ENCODE data around the gene RIT1.

The RIT1 gene

GRCh38 chr1:155864393-155864792 is 46.8 kb downstream of the RIT1 start:
- Mint-ChIP-seq H3K4me1 (peaks cover 11 to 19% of the 10 kb centered on the region in 2 donors), H3K27me3 (peaks cover 4 to 14% of the 10 kb centered on the region in 2 donors), H3K4me3 (no peak overlapping the region), H3K9me3 (no peaks in the 10 kb centered on the region), H3K27ac (no peak overlapping the region), H3K36me3 (peaks cover 3 to 22% of the 10 kb centered on the region in 2 donors)
- ATAC-seq (replicated peaks), result no peak
- no peak for DNase-seq

GRCh38 chr1:155861896-155862295 is 49.3 kb downstream of the RIT1 start:
- no peak overlapping the region for H3K4me3 Mint-ChIP-seq
- no peak overlapping the region for H3K27ac Mint-ChIP-seq
- peaks cover 4 to 14% of the 10 kb centered on the region in 2 donors for H3K27me3 Mint-ChIP-seq
- H3K9me3 Mint-ChIP-seq, result no peaks in the 10 kb centered on the region
- H3K36me3 Mint-ChIP-seq, result peaks cover 2 to 10% of the 10 kb centered on the region in 2 donors
- ATAC-seq (replicated peaks), result no peak
- H3K4me1 Mint-ChIP-seq, result peaks cover 16 to 40% of the 10 kb centered on the region in 2 donors
- DNase-seq, result no peak

- ATAC-seq (replicated peaks) (no peak), DNase-seq (no peak)
- peaks cover 2 to 11% of the 10 kb centered on the region in 2 donors for H3K36me3 Mint-ChIP-seq
- peaks cover 19 to 47% of the 10 kb centered on the region in 2 donors for H3K4me1 Mint-ChIP-seq
- no peaks in the 10 kb centered on the region for H3K9me3 Mint-ChIP-seq
- H3K27me3 Mint-ChIP-seq, result peaks cover 4 to 14% of the 10 kb centered on the region in 2 donors
- H3K27ac Mint-ChIP-seq, result peak overlapping the region; percentile 94
- peak overlapping the region; percentile 86 to 92 for H3K4me3 Mint-ChIP-seq
Observed at GRCh38 chr1:155860970-155861510, 50.1 kb downstream of the RIT1 start.

GRCh38 chr1:155859881-155860871 is 51.0 kb downstream of the RIT1 start:
- Mint-ChIP-seq H3K4me3 (peak overlapping the region; percentile 86 to 92), H3K27me3 (peaks cover 4 to 14% of the 10 kb centered on the region in 2 donors), H3K36me3 (peaks cover 4 to 13% of the 10 kb centered on the region in 2 donors), H3K4me1 (peaks cover 22 to 51% of the 10 kb centered on the region in 2 donors), H3K9me3 (no peaks in the 10 kb centered on the region), H3K27ac (peak overlapping the region; percentile 94)
- peak; percentile 60 for DNase-seq
- peak; percentile 48 to 49 for ATAC-seq (replicated peaks)

- ATAC-seq (replicated peaks) (peak; percentile 80 to 83), DNase-seq (peak; percentile 87)
- Mint-ChIP-seq H3K4me1 (peaks cover 23 to 54% of the 10 kb centered on the region in 2 donors), H3K36me3 (peaks cover 7 to 16% of the 10 kb centered on the region in 2 donors), H3K9me3 (no peaks in the 10 kb centered on the region), H3K4me3 (peak within 1 kb of the TSS; percentile 86 to 92), H3K27me3 (peaks cover 4 to 14% of the 10 kb centered on the region in 2 donors), H3K27ac (peak within 1 kb of the TSS; percentile 94)
Observed at GRCh38 chr1:155859234-155859829, 51.8 kb downstream of the RIT1 start, which contains the start of gene SYT11. Gene SYT11, plus strand, starts transcription at chr1:155859567. Its CDS starts 195 bp downstream, at chr1:155859762.

GRCh38 chr1:155858800-155859233 is 52.3 kb downstream of the RIT1 start:
- H3K4me3 Mint-ChIP-seq, result peak overlapping the region; percentile 86 to 92
- H3K36me3 Mint-ChIP-seq, result peaks cover 7 to 16% of the 10 kb centered on the region in 2 donors
- H3K27ac Mint-ChIP-seq, result peak overlapping the region; percentile 94
- peak; percentile 15 for DNase-seq
- peaks cover 23 to 54% of the 10 kb centered on the region in 2 donors for H3K4me1 Mint-ChIP-seq
- H3K9me3 Mint-ChIP-seq, result no peaks in the 10 kb centered on the region
- peaks cover 4 to 14% of the 10 kb centered on the region in 2 donors for H3K27me3 Mint-ChIP-seq
- peak; percentile 13 to 23 for ATAC-seq (replicated peaks)

- H3K4me1 Mint-ChIP-seq, result peaks cover 28 to 64% of the 10 kb centered on the region in 2 donors
Observed at GRCh38 chr1:155856975-155857930, 53.9 kb downstream of the RIT1 start, which contains the start of gene GON4L. Gene GON4L, minus strand, starts transcription at chr1:155857214. Its CDS starts 3,434 bp downstream, at chr1:155853780.

GRCh38 chr1:155856257-155856974 is 54.7 kb downstream of the RIT1 start:
- Mint-ChIP-seq H3K4me3 (peak overlapping the region; percentile 98 to 100), H3K27me3 (peaks cover 0 to 5% of the 10 kb centered on the region in 2 donors), H3K36me3 (peaks cover 24 to 28% of the 10 kb centered on the region in 2 donors), H3K27ac (peak overlapping the region; percentile 100), H3K9me3 (no peaks in the 10 kb centered on the region), H3K4me1 (peaks cover 31 to 69% of the 10 kb centered on the region in 2 donors)
- no peak for ATAC-seq (replicated peaks)
- DNase-seq, result no peak

More at GRCh38 chr1:155856975-155857930, 53.9 kb downstream of the RIT1 start, which contains the start of gene GON4L:
- DNase-seq (peak; percentile 84), ATAC-seq (replicated peaks) (peak; percentile 75 to 81)
- Mint-ChIP-seq H3K9me3 (no peaks in the 10 kb centered on the region), H3K27ac (peak within 1 kb of the TSS; percentile 100), H3K4me3 (peak within 1 kb of the TSS; percentile 98 to 100), H3K27me3 (peaks cover 4 to 9% of the 10 kb centered on the region in 2 donors), H3K36me3 (peaks cover 17 to 24% of the 10 kb centered on the region in 2 donors)

GRCh38 chr1:155850345-155850744 is 60.8 kb downstream of the RIT1 start:
- no peak overlapping the region for H3K4me3 Mint-ChIP-seq
- peak overlapping the region; percentile 26 for H3K27ac Mint-ChIP-seq
- no peaks in the 10 kb centered on the region for H3K9me3 Mint-ChIP-seq
- ATAC-seq (replicated peaks) (no peak), DNase-seq (no peak)
- peaks cover 46 to 53% of the 10 kb centered on the region in 2 donors for H3K36me3 Mint-ChIP-seq
- no peaks in the 10 kb centered on the region for H3K27me3 Mint-ChIP-seq
- peaks cover 26 to 61% of the 10 kb centered on the region in 2 donors for H3K4me1 Mint-ChIP-seq

- H3K4me1 Mint-ChIP-seq, result peaks cover 28 to 77% of the 10 kb centered on the region in 2 donors
- no peak overlapping the region for H3K4me3 Mint-ChIP-seq
- ATAC-seq (replicated peaks) (peak; percentile 36 to 44), DNase-seq (no peak)
- H3K27me3 Mint-ChIP-seq, result no peaks in the 10 kb centered on the region
- H3K9me3 Mint-ChIP-seq, result no peaks in the 10 kb centered on the region
- peak overlapping the region; percentile 75 for H3K27ac Mint-ChIP-seq
- H3K36me3 Mint-ChIP-seq, result peaks cover 54 to 58% of the 10 kb centered on the region in 2 donors
Observed at GRCh38 chr1:155847823-155848529, 63.2 kb downstream of the RIT1 start.

Measured in stimulated activated naive B cell treated with anti-CD40 and anti-IgM and Interleukin-4, amounts not matched to agents 10 μg/mL and 1 μg/mL and 100 μg/mL, for 72 hours (primary cell).